Stimulated activated CD4-positive, alpha-beta T cell treated with anti-CD3 and anti-CD28 coated beads, Interleukin-12 subunit alpha, Interleukin-12 subunit beta, amount 100 ng/mL, for 4 hours (primary cell): ENCODE measurements around the gene LRBA.
"Not testable (repeated sequence)": the region's sequence is repeated elsewhere in the genome, so short reads cannot be mapped to it uniquely, and the experiment has no call there.

Experiments used
- DNase-seq: peaks from one replicate; pipeline ENCODE4 v3.0.0-alpha.2; 2020

LRBA gene, protein sequence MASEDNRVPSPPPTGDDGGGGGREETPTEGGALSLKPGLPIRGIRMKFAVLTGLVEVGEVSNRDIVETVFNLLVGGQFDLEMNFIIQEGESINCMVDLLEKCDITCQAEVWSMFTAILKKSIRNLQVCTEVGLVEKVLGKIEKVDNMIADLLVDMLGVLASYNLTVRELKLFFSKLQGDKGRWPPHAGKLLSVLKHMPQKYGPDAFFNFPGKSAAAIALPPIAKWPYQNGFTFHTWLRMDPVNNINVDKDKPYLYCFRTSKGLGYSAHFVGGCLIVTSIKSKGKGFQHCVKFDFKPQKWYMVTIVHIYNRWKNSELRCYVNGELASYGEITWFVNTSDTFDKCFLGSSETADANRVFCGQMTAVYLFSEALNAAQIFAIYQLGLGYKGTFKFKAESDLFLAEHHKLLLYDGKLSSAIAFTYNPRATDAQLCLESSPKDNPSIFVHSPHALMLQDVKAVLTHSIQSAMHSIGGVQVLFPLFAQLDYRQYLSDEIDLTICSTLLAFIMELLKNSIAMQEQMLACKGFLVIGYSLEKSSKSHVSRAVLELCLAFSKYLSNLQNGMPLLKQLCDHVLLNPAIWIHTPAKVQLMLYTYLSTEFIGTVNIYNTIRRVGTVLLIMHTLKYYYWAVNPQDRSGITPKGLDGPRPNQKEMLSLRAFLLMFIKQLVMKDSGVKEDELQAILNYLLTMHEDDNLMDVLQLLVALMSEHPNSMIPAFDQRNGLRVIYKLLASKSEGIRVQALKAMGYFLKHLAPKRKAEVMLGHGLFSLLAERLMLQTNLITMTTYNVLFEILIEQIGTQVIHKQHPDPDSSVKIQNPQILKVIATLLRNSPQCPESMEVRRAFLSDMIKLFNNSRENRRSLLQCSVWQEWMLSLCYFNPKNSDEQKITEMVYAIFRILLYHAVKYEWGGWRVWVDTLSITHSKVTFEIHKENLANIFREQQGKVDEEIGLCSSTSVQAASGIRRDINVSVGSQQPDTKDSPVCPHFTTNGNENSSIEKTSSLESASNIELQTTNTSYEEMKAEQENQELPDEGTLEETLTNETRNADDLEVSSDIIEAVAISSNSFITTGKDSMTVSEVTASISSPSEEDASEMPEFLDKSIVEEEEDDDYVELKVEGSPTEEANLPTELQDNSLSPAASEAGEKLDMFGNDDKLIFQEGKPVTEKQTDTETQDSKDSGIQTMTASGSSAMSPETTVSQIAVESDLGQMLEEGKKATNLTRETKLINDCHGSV (N-terminal part only)

DNA sequence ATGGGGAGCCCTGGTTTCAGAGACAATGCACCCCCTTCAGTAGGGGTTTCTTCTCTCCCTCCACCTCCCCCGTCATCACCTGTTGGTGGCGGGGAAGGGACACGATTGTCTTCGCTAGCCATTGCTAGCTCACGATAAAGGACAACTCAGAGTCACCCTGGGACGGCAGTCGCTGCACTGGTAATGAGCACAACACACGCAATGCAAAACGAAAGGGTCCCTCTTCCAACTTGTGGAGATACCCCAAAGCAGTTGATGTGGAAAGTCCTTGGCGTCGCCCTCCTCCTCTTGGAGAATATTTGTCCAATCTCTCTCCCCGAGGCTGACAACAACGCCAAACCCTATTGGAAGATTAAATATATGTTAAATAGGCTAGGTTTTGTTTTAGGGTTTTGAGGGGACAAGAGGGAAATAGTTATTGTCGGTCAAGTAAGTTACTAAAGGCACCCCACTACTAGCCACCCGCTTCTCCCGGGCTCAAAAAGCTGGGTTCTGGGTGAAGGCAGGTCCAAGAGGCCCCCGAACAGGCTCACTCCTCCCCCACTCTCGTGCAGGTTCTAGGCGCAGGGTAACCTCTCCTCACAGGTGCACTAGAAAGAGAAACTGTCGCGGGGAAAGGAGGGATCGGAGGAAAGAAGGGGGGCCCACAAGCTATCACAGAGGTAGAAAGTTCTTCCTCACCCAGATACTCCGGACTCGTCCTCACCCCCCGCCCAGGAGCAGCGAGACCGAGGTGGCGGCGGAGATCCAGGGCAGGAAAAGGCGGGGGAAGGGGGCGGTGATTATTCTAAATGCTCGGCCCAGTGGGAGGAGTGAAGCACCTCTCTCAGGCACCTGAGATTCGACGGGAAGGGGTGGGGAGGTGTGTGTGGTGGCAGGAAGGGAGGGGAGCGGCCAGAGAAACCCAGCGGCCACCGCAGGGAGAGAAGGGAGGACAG lies at the start of gene LRBA:
LRBA (minus strand) TSS at position 764 of the 938 bp plus-strand sequence; CDS start at position 122, 642 bp downstream.
- DNase-seq: peak; percentile 78

DNA sequence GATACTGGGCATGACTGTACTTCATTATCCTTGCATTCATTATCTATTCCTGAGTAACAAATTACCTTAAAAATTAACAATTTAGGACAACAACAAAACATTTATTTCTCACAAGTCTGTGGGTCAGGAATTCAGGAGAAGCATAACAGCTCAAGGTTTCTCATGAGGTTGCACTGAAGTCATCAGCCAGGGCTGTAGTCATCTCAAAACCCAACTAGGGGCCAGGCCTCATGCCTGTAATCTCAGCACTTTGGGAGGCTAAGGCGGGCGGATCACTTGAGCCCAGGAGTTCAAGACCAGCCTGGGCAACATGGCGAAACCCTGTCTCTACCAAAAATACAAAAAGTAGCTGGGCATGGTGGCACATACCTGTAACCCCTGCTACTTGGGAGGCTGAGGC lies 48.1 kb upstream of the LRBA start:
- not testable (repeated sequence) for DNase-seq

DNA sequence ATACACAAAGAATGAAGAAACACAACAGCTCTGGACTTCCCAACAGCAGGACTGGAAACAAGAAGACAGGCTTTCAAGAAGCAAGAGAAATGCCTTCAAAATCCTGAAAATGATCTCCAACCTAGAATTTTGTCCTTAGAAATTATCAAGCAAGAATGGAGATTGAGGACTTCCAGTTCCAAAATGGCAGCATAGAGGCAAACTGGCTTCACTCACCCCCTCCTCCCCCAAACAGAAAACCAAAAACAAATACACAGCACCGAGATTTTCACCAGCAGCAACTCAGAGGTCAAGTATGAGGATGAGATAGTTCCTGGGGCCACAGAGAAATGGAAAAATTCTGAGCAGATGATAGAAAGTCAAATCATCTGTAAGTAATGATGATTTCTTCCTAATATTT lies 40.5 kb upstream of the LRBA start:
- no peak for DNase-seq

DNA sequence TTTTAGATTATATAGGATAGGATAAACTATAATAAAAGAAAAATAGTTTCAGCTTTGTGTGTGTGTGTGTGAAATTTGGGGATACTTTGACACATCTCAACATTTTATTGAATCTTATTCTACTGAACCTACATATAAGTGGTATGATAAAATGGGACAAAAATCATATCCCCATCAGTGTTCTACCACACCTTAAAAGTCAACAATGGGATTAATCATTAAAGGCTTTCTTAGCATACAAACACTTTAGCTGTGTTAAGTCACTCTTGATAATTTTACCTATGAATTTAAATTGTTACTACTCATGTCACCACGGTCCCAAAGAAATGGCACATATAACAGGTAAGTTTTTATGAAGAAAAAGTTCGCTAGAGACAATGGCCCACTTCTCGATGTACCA lies 37.7 kb upstream of the LRBA start:
- no peak for DNase-seq

DNA sequence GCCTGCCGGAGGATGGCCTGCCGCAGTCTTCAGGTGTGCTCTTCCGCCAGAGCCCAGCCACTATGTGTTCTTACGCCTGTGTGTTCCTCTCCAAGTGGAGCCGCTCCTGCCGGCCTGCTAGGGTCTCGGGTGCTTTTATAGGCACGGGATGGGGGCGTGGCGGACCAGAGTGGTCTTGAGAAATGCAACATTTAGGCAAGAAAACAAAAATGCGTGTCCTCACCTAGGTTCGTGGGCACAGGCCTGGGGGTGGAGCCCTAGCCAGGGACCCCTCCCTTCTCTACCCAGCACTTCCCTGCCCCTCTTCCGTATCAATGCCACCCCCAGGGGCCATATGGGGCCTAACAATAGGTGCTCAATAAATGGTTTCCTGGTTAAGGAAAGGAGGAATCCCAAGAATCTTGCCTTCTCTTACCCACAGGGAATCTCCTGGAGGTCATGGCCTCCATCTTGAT lies 34.4 kb upstream of the LRBA start:
- no peak for DNase-seq

DNA sequence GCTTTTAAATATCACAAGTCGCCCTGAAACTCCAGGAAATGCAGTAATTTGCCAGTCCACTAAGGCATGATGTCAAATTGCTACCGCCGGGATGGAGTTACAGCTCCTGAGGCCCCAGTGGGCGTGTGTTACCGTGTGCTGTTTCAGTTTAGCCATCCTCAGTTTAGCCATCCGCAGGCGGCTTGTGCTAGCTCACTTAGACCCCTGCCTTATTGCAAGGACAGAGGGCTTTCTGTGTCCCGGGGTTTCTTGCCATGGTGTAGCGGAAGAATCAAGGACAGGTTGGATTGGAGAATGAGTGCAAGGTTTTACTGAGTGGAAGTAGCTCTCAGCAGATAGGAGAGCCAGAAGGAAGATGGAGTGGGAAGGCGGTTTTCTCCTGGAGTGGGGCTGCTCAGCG lies 33.8 kb upstream of the LRBA start:
- DNase-seq: no peak

DNA sequence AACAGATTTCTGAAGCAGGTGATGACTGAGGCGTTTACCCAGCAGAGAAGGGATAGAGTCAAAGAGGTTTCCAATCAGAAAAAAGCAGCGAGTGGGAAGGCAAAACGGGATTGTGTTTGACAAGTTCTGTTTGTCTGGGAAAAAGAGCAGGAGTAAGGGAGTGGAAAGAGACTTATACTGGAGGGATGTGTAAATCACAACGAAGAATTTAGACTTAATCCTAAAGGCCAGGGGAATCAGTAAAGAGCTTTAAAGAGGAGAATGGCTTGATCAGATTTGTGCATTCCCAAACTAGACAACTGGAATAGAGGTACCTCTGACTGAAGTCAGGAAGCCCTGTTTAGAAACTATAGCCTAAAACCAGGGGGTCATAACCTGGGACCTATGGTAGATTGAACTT lies 31.5 kb upstream of the LRBA start:
- no peak for DNase-seq

DNA sequence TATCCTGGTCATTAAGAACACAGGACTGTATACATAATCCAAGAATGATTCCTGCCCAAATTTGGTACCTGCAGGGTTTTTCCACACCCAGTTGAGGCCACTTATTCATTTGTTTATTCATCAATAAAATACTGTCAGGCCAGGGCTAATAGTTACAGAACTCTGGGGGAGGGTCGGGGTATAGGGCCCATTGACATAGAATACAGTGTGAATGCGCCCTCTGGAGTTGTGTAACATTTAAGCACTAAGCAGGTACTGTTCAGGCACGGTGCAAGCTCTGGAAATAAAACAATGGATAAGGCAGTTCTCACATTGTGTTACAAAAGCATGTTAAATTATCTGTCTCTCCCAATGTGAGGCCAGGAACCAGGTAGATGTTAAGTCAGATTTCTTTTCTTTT lies 30.8 kb upstream of the LRBA start:
- DNase-seq: no peak

DNA sequence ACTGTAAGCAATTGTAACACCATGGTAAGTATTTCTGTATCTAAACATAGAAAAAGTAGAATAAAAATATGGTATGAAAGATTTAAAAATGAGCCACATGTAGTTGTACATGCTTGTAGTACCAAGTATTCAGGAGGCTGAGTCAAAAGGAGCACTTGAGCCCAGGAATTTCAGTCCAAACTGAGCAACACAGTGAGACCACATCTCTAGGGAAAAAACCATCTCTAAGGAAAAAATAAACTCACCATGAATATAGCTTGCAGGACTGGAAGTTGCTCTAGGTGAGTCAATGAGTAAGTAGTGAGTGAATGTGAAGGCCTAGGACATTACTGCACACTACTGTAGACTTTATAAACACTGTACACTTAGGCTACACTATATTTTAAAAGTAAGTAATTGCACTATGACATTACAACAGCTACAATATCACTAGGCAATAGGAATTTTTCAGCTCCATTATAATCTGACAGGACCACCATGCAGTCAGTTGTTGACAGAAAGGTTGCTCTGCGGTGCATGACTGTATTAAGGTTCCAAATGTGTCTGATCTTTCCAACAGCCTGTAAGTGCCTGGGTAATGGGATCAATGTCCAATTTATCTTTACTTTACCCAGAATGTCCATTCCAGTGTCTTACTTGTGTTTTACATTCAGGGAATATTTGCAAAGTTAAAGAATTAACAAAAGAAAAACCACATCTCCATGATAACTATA lies 28.9 kb upstream of the LRBA start:
- DNase-seq: no peak

DNA sequence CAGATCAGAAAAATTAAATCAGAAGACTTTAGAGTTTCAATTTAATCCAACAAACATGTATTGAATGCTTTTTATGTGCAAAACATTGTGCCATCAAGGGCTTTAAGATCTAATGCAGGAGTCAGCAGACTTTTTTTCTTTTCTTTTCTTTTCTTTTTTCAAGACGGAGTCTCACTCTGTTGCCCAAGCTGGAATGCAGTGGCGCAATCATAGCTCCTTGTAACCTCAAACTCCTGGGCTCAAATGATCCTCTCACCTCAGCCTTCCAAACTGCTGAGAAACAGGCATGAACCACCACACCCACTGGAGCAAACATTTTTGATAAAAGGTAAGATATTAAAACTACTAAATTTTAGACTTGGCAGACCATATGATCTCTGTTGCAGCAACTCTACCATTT lies 24.6 kb upstream of the LRBA start:
- no peak for DNase-seq

DNA sequence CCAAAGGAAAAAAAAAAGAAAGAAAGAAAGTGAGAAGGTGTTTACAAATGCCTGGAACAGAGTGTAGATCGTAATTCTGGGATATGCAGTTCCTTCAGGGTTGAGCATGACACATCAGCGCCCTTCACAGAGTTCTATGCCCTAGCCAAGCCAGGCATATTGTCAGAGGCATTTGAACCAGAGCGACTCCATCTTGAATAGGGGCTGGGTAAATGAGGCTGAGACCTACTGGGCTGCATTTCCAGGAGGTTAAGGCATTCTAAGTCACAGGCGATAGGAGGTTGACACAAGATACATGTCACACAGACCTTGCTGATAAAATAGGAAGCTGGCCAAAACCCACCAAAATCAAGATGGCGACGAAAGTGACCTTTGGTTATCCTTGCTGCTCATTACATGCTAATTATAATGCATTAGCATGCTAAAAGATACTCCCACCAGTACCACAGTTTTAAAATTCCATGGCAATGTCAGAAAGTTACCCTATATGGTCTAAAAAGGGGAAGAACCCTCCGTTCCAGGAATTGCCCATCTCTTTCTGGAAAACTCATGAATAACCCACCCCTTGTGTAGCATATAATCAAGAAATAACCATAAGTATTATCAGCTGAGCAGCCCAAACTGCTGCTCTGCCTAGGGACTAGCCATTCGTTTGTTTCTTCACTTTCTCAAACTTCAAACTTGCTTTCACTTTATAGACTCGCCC lies 23.5 kb upstream of the LRBA start:
- DNase-seq: no peak

DNA sequence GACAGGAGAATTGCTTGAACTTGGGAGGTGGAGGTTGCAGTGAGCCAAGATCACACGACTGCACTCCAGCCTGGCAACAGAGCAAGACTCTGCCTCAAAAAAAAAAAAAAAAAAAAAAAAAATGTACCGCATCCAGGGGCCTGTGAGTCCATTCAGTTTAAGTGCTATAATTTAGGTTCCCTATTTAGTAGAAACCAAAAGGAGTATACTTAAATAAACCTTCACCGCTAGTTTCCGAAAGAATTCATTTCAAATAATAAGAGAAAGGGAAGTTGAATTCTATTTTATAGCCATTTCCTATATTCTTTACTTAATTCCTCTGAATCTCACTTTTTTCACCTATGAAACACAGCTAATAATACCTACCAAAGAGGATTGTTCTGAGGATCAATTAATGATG lies 20.8 kb upstream of the LRBA start:
- DNase-seq: no peak

DNA sequence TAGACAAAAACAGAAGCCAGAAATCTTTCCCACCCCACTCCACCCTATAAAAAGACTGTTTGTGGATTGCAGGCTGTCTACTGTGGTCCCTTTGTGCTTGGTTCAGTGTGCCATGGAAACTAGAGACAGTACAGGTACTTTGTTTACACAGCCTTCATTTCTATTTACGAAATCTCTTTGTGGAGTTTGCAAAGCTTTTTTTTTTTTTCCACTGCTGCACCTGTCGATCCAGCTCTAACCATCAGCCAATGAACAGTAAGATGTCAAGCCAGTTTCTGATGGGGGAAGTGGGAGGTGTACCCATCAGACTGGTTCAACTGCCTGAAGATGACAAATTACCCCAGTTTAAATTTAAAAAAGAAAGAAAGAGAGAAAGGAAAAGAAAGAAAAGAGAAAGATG lies 20.2 kb upstream of the LRBA start:
- no peak for DNase-seq

DNA sequence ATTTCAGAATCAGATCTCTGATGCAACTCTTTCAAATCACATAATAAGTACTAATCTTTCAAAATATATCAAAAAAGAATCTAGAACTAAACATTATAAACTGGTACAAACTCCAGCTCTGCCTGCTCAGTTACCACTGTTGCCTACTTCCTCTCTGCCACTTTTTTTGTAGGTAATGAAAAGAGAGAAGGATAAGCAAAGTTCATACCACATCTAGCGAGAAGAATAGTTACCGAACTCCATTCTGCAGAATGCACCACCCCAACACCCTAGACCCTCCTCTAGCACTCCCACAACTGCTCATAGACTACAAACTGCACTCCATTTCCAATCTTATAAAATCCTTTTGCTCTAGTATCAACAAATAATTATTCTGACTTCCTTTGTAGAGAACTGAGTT lies 19.7 kb upstream of the LRBA start:
- no peak for DNase-seq

DNA sequence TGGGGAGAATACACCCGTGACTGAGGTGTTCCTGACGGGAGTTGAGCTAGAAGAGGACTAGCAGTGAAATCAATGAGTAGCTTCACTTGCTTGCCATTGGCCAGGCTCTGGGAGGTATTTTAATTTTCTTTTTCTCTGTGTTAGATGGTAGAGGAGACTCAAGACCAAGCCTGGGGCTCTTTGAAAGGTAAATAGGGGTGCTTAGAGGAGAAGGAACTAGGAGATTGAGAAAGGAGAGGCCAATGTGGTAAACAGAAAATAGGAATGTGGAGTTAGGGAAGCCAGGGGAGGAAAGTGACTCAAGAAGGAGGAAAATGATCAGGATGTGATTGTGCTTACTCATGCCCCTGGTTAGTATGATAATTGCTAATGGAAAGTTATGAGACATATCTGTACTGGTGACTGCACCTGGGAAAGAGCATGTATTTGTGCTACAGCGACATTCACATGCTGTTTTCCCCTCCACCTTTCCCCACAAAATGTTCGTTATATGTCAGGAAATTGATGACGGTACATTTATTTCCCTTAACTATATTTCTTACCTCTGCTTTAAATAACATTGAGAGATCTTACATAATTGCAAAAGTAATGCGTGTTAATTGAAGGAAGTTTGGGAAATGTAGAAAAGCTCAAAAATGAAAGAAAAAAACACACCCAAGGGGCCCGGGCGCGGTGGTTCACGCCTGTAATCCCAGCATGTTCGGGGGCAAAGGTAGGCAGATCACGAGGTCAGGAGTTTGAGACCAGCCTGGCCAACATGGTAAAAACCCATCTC lies 16.9 kb upstream of the LRBA start:
- DNase-seq: no peak

DNA sequence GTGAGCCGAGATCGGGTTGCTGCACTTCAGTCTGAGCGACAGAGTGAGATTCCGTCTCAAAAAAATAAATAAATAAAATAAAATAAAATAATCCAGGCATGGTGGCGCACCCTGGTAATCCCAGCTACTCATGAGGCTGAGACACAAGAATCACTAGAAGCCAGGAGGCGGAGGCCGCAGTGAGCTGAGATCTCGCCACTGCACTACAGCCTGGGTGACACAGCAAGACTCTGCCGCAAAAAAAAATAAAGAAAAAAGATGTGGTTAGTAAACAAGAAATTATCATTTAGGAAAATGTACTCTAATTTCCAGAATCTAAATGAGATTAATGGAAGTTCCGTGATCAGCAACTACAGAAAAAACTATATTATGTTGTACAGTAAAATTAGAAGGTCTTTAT lies 14.5 kb upstream of the LRBA start:
- DNase-seq: peak; percentile 28

DNA sequence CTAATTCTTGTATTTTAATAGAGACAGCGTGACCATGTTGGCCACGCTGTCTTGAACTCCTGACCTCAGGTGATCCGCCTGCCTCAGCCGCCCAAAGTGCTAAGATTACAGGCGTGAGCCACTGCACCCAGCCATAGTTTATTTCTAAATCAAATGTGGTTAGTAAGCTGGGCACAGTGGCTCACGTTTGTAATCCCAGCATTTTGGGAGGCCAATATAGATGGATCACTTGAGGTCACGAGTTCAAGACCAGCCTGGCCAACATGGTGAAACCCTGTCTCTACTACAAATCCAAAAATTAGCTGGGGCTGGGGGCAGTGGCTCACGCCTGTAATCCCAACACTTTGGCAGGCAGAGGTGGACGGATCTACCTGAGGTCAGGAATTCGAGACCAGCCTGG lies 13.9 kb upstream of the LRBA start:
- not testable (repeated sequence) for DNase-seq

DNA sequence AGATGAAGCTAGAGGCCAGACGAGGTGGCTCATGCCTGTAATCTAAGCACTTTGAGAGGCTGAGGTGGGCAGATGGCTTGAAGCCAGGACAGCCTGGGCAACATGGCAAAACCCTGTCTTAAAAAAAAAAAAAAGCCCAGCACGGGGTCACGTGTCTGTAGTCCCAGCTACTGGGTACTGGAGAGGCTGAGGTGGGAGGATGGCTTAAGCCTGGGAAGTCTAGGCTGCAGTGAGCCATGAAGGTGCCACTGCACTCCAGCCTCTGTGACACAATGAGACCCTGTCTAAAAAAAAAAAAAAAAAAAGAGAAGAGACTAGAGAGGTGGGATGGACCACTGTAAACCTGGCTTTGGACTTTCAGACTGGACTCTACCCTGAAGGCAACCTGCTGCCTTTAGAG lies 10.7 kb upstream of the LRBA start:
- no peak for DNase-seq

DNA sequence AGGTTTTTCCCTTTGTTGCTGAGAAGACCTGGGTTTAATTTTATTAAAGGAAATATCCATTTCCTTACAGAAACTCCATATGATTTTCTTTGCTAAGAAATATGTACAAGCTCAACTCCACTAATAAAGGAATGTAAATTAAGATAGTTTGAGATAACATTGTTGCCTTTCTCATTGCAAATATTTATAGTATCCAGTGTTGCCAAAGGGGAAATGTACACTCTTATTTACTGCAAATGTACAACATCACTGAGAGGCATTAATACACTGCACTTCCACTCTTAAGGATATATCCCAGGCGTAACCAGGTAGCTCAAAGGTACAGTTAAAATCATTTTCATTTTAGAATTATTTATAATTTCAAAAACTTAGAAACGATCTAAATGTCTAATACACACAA lies 7.5 kb upstream of the LRBA start:
- DNase-seq: no peak
